GM18867 (cell line): Measurements from ENCODE around the gene ADORA2A.

Experiments
- ATAC-seq: cut with Tn5 transposase; IDR thresholded peaks from one replicate; pipeline ENCODE4 v1.9.1; 2021; ENCODE audit warnings: mild to moderate bottlenecking, moderate library complexity; ENCODE audit not compliant: unreplicated experiment

Gene ADORA2A

DNA sequence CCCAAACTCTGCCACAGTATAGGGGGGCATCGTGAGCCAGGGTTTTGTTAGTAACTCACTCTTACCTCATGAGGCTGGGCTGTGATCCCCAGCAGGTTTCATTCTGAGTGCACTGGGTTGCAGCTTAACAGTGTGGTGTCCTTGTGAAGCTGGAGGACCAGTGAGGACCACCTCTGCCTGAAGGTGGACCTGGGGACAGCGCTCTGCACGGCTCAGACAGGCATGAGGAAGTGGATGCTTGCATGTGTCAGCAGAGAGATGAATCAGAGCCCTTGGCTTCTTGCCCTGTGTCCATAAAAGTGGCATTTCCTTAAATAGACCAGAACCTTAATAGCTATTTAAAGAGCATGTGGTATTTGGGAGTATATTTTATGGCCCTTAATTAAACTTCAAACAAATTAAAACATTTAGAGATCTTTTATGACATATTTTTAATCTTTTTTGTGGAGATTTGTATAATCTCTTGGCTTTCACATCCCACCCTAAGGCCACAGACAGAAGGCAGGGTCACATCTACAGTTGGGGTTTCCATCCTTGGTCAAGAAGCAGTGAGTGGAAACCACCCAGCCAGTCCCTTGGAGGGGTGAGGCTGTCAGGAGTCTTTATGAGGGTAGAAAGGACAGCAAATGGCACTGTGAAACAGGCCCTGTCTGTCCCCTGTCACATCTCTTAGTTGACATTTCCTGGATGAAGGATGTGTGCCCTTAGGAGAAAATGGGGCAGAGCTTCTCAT, 24.8 kb upstream of the ADORA2A start:
- ATAC-seq, result no peak

DNA sequence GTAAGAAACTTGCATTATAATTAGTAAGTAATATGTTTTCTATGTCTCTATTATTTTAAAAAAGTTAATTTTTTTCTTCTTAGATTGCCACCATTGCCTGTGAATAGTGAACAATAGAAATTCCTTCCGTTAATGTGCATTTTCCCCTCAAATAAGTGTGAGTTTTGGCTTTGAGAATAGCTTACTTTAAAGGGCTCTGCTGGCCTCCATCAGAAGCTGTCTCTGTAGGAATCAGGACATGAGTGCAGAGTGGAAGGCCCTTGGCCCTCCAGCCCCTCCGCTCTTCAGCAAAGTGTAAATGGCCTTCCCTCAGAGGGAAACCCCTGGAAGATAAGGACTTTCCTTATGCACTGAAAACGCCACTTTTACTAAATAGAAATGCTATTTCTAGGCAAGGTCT, 24.1 kb upstream of the ADORA2A start:
- no peak for ATAC-seq

DNA sequence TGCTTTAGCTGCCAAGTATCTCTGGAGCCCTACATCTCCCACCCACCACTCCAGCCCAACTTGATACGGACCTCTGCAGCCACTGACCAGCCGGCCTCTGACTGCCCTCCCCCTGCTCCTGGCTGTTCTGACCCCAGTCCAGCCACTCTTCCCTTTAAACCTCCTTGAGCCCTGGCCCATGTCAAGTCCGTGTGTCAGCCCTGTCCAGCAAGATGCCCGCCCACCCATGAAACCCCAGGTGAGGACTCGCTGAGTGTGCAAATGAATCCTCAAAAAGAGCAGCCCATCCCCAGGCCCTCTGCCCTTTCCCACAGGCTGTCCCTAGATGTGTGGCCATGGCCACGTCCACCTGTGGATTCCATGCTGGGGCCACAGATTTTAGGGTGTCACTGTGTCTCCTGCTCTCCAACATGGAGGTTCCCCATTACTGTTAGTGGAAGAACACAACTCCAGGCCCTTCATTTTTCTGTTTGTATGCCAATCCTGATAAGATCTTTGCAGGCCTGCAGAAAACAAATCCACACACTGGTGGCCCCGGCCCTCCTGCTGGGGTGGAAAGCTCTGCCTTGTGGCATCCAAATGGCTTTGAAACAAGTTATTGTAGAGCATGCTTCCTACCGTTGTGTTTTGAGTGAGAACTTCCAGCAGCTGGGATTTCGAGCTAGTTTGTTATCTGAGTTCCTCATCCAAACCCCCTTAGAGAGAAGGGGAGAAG, 22.7 kb upstream of the ADORA2A start:
- no peak for ATAC-seq

GRCh38 chr22:24405631-24406321, 21.6 kb upstream of the ADORA2A start:
- no peak for ATAC-seq

GRCh38 chr22:24406322-24407277, 20.8 kb upstream of the ADORA2A start:
- ATAC-seq, result no peak

DNA sequence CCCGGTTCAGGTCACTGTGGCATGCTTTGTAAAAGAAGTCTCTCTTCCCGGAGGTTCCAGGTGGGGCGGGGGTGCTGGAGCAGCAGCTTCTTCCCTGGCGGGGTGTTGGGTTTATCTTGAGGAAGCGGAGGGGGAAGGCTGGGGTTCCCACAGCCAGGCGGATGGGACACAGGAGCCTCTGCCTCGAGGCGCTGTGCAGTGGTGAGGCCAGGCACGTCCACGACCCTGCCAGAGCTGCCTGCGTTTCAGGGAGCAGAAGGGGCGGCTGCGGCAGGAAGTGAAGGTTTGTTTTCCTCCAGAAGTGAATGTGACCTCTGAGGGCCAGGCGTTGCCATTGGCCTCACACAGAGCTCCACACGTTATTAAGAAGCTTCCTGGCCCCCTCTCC, 20.1 kb upstream of the ADORA2A start:
- no peak for ATAC-seq

- no peak for ATAC-seq
Observed at GRCh38 chr22:24407884-24408283, 19.5 kb upstream of the ADORA2A start.

- no peak for ATAC-seq
Observed at GRCh38 chr22:24408630-24409029, 18.8 kb upstream of the ADORA2A start.

GRCh38 chr22:24409707-24410106, 17.7 kb upstream of the ADORA2A start:
- no peak for ATAC-seq

- no peak for ATAC-seq
Observed at GRCh38 chr22:24410110-24410856, 17.1 kb upstream of the ADORA2A start.

DNA sequence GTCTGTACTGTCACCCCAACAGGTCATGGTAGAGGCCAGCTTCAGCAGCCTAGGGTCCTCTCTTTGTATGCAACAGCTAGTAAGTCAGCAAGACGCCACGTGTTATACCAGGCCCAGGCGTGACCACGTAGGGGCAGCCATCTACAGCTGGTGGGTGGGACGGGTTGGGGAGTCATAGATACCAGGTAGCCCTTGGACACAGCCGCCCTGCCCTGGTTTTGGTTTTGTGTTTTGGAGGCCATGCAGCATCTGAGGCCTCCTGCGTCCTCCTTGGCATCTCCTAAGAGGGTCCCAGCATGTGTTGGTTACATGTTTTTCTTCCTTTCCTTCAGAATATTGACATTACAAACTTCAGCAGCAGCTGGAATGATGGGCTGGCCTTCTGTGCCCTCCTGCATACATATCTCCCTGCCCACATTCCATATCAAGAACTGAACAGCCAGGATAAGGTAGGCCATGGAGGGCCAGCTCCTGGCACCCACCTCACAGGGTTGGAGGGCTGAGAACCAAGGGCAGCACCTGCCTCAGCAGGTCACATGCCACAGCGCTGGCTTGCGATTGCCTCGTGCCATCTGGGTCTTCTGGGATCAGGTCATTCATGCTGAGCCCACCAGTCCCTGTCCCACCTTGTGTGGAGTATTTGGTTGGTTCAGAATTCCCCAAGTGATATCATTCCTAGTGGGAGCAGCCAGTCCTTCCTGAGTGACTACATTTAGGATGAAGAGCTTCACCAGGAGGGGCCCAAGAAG, 16.0 kb upstream of the ADORA2A start:
- no peak for ATAC-seq

GRCh38 chr22:24412274-24412673, 15.1 kb upstream of the ADORA2A start:
- no peak for ATAC-seq

- no peak for ATAC-seq
Observed at GRCh38 chr22:24413271-24413670, 14.1 kb upstream of the ADORA2A start.

DNA sequence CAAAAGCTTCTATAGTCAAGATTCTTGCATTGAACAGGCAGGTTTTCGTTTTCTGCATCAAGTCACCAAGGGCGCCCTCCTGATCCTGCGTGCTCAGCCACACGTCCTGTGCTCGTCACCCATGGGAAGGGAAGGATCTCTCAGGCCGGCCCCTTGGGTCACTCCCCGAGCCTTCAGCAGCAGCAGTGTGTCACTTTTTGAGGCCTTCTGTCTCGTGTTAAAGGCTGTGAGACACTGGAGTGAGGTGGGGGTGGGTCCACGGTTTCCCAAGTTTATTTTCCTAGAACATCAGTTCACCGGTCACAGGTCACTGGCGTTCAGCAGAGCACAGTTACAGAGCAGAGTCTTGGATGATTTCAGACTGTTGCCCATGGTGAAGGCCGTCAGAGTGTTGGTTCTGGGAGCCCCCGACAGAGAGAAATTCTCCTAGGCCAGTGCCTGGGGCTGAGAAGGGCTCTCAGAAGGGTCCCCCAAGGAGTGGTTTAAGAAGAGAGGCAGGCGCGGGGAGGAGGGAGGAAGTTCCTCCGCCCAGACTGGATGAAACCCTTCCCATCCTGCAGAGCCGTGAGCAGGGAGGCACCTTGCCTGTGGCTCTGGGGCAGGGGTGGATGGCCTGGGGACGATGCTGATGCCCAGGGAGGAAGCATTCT, 13.5 kb upstream of the ADORA2A start:
- no peak for ATAC-seq

GRCh38 chr22:24414523-24414922, 12.9 kb upstream of the ADORA2A start:
- no peak for ATAC-seq

- ATAC-seq, result no peak
Observed at GRCh38 chr22:24414984-24415945, 12.1 kb upstream of the ADORA2A start.

GRCh38 chr22:24416095-24416494, 11.3 kb upstream of the ADORA2A start:
- no peak for ATAC-seq

DNA sequence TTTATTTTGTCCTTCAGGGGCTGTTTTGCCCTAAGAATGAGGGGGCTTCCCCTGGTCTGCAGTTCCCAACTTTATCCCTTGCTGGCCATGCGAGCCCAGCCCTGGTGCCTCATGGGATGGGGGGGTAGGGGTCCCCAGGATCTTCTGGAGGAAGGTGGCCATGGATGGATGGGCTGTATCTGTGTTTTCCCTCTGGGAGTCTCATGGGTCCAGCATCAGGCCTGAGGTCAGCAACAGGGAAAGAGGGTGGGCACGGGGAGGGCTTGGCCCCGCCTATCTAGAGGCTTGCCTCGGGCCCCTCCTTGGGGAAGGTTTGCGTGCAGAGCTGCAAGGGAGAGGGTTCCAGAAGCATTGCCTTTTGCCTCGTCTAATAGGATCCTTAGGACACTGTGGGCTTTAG, 10.8 kb upstream of the ADORA2A start:
- ATAC-seq, result no peak
